ENCODE measurements around the gene SPATA2L. TPM values are rescaled to one million over a fixed set of nuclear protein-coding genes. Genes with fewer than 3 reads are reported as not detected.

The SPATA2L gene
- total and polyA plus RNA-seq, 2 of the 13 experiments (the other 11 are each of a cell fraction or from before 2014, with no cell fraction given): 9.1 to 20.7 TPM

DNA sequence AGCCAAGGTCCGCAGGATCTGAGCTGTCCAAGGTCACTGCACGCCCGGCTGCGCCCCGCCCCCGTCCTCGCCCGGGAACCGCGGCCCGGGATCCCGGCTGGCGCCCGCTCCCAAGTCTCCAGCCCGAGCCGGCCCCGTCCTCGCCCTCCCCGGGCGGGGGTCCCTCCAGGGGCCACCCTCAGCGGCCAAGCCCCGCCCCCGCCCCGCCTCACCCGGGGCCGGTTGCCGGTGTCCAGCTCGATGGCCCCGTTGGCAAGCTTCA lies 19.0 kb upstream of the SPATA2L start (continued):
- no peak for TF ChIP-seq ZNF841 (CRISPR knock-in tag; IDR thresholded peaks at IDR 0.05; ENCODE audit: borderline replicate concordance)
- TF ChIP-seq NKX3-1 (CRISPR knock-in tag; IDR thresholded peaks at IDR 0.05): 0 out of 2 replicates have a peak, but pooled peaks have one; percentile 11
- no peak for TF ChIP-seq SSRP1 (CRISPR knock-in tag; IDR thresholded peaks at IDR 0.05)
- TF ChIP-seq ZNF224 (CRISPR knock-in tag; IDR thresholded peaks at IDR 0.05): no peak
- TF ChIP-seq, protein P1, sequence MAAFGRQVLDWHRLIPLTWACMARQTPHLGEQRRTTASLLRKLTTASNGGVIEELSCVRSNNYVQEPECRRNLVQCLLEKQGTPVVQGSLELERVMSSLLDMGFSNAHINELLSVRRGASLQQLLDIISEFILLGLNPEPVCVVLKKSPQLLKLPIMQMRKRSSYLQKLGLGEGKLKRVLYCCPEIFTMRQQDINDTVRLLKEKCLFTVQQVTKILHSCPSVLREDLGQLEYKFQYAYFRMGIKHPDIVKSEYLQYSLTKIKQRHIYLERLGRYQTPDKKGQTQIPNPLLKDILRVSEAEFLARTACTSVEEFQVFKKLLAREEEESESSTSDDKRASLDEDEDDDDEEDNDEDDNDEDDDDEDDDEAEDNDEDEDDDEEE (CRISPR knock-in tag; IDR thresholded peaks at IDR 0.05): no peak
- TF ChIP-seq DNMT3B (CRISPR knock-in tag; conservative IDR thresholded peaks at IDR 0.05): no peak
- TF ChIP-seq YEATS4 (CRISPR knock-in tag; IDR thresholded peaks at IDR 0.05; ENCODE audit: borderline replicate concordance): no peak
- TF ChIP-seq ZNF737 (CRISPR knock-in tag; IDR thresholded peaks at IDR 0.05; ENCODE audit: borderline replicate concordance): no peak
- TF ChIP-seq ARNT (IDR thresholded peaks at IDR 0.05): no peak
- TF ChIP-seq TBX3 (IDR thresholded peaks at IDR 0.05; ENCODE audit: borderline replicate concordance): no peak
- no peak for TF ChIP-seq ZNF775 (CRISPR knock-in tag; IDR thresholded peaks at IDR 0.05; ENCODE audit: borderline replicate concordance)
- TF ChIP-seq KLF13 (CRISPR knock-in tag; IDR thresholded peaks at IDR 0.05): no peak
- TF ChIP-seq MXI1 (IDR thresholded peaks at IDR 0.05; ENCODE audit: borderline replicate concordance, low read depth, low read length): peak; percentile 7; the same call in 1 of the 3 replicates
- no peak for TF ChIP-seq ZNF792 (CRISPR knock-in tag; IDR thresholded peaks at IDR 0.05)
- no peak for TF ChIP-seq GATAD1 (CRISPR knock-in tag; IDR thresholded peaks at IDR 0.05)
- TF ChIP-seq ETV6 (CRISPR knock-in tag; conservative IDR thresholded peaks at IDR 0.05): no peak
- TF ChIP-seq, protein P2, sequence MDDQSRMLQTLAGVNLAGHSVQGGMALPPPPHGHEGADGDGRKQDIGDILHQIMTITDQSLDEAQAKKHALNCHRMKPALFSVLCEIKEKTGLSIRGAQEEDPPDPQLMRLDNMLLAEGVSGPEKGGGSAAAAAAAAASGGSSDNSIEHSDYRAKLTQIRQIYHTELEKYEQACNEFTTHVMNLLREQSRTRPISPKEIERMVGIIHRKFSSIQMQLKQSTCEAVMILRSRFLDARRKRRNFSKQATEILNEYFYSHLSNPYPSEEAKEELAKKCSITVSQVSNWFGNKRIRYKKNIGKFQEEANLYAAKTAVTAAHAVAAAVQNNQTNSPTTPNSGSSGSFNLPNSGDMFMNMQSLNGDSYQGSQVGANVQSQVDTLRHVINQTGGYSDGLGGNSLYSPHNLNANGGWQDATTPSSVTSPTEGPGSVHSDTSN (CRISPR knock-in tag; IDR thresholded peaks at IDR 0.05; ENCODE audit: borderline replicate concordance): no peak
- TF ChIP-seq NFE2 (CRISPR knock-in tag; IDR thresholded peaks at IDR 0.05): no peak
- TF ChIP-seq EP300 (IDR thresholded peaks at IDR 0.05; ENCODE audit: low read depth in 2 of 2, low read length in 2 of 2): no peak
- TF ChIP-seq EP300 (CRISPR knock-in tag; IDR thresholded peaks at IDR 0.05; ENCODE audit: borderline replicate concordance): no peak
- no peak for TF ChIP-seq HCFC1 (IDR thresholded peaks at IDR 0.05; ENCODE audit: low read depth, low read length)
- TF ChIP-seq NPAS2 (CRISPR knock-in tag; IDR thresholded peaks at IDR 0.05; ENCODE audit: borderline replicate concordance): no peak
- TF ChIP-seq, protein P3, sequence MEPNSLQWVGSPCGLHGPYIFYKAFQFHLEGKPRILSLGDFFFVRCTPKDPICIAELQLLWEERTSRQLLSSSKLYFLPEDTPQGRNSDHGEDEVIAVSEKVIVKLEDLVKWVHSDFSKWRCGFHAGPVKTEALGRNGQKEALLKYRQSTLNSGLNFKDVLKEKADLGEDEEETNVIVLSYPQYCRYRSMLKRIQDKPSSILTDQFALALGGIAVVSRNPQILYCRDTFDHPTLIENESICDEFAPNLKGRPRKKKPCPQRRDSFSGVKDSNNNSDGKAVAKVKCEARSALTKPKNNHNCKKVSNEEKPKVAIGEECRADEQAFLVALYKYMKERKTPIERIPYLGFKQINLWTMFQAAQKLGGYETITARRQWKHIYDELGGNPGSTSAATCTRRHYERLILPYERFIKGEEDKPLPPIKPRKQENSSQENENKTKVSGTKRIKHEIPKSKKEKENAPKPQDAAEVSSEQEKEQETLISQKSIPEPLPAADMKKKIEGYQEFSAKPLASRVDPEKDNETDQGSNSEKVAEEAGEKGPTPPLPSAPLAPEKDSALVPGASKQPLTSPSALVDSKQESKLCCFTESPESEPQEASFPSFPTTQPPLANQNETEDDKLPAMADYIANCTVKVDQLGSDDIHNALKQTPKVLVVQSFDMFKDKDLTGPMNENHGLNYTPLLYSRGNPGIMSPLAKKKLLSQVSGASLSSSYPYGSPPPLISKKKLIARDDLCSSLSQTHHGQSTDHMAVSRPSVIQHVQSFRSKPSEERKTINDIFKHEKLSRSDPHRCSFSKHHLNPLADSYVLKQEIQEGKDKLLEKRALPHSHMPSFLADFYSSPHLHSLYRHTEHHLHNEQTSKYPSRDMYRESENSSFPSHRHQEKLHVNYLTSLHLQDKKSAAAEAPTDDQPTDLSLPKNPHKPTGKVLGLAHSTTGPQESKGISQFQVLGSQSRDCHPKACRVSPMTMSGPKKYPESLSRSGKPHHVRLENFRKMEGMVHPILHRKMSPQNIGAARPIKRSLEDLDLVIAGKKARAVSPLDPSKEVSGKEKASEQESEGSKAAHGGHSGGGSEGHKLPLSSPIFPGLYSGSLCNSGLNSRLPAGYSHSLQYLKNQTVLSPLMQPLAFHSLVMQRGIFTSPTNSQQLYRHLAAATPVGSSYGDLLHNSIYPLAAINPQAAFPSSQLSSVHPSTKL (CRISPR knock-in tag; IDR thresholded peaks at IDR 0.05): no peak; the same call in 1 of the 2 replicates
- TF ChIP-seq CCAR2 (optimal IDR thresholded peaks at IDR 0.05; ENCODE audit: low read depth, low read length): no peak
- TF ChIP-seq PAF1 (CRISPR knock-in tag; IDR thresholded peaks at IDR 0.05): no peak
- no peak for TF ChIP-seq ZNF768 (CRISPR knock-in tag; IDR thresholded peaks at IDR 0.05)
- TF ChIP-seq MED13 (CRISPR knock-in tag; IDR thresholded peaks at IDR 0.05): no peak
- TF ChIP-seq, protein P4, sequence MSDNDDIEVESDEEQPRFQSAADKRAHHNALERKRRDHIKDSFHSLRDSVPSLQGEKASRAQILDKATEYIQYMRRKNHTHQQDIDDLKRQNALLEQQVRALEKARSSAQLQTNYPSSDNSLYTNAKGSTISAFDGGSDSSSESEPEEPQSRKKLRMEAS (IDR thresholded peaks at IDR 0.05): no peak
- peak; percentile 65; the same call in 1 of the 2 replicates for TF ChIP-seq KDM2A (CRISPR knock-in tag; IDR thresholded peaks at IDR 0.05; ENCODE audit: borderline replicate concordance, low read depth)
